Endometrium (tissue), 2 donors: ENCODE measurements around the gene ATP4A.
"Not testable (repeated sequence)": the region's sequence is repeated elsewhere in the genome, so short reads cannot be mapped to it uniquely, and the experiment has no call there.

ENCODE experiments used
- FAIRE-seq: peaks from 2 replicates; lab custom pipeline; 2012; peaks lifted over from hg19 to GRCh38; lab: Jason Lieb, UNC
- donor health status: control.
- donor health status: control.

Gene ATP4A

DNA sequence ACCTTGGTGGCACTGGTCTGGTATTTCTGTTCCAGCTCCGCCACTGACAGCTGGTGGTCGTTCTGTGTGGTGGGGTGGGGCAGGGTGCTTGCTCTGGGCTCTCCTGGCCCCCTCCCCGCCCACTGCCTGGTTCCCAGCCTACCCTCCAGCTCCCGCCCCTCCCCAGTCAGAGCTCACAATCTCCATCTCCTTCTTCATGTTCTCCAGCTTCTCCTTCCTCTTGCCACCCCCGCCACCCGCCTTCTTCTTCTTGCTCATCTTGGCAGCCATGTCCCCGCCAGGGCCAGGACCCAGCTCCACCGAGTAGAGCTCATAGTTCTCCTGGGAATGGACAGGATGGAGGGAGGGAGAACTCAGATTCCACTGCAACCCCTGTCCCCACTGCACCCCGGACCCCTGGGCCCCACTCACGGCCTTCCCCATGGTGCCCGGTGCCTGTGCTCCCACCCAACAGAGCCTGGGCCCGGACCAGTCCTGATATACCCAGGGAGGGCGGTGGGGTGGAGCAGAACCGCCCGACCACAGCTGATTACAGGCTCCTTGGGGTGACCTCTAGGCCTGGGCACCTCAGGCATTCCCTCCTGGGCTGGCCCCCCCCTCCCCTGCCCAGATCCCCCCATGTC is at the start of gene ATP4A:
Gene ATP4A, minus strand, starts transcription at position 452 of the 623 bp plus-strand sequence. Its CDS starts 29 bp downstream, at position 423.
- no peak for FAIRE-seq

DNA sequence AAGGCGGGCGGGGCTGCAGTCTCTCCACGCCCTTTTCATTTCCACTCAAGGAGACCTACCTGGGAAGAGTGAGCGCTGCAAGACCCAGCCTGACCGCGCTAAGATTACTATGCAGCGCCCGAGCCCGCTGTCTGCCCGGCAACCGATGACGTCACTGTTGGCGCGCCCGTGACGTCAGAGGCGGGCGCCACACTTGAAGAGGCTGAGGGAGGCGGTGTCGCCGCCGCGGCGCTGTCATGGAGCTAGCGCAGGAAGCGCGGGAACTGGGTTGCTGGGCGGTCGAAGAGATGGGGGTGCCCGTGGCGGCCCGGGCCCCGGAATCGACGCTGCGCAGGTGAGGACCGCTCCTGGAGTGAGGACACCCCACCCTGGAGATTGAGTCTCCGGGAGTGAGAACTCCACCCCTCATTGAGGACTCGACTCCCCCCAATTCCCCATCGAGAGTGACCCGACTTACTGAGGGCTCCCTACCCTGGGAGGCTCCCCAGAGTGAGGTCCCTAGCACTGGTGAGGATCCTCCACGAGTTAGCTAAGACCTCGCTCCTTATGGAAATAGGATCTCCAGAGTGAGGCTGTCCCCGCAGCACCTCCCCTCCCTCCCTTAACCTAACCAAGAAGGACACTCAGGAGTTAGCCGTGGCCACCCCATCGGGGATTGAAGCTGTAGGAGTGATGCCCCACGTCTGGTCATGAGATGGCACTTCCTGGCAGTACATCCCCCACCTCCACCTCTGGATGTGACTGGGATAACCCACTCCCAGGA is 49.3 kb upstream of the ATP4A start, which contains the start of gene HAUS5:
Gene HAUS5, plus strand, starts transcription at position 177 of the 763 bp plus-strand sequence. Its CDS starts 60 bp downstream, at position 237.
- peak; percentile 81 for FAIRE-seq

DNA sequence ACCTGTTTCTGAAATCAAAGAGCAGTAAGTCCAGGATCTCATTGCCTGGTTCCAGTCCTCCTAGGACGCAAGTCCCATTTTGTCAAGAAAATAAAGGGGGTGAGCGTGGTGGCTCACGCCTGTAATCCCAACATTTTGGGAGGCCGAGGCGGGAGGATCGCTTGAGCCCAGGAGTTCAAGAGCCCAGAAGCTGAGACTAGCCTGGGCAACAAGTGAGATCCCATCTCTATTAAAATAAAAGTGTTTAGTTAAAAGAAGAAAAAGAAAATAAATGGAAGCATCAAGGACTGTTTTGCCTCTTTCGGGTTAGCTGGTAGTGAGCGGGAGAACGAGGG is 48.7 kb upstream of the ATP4A start:
- no peak for FAIRE-seq

DNA sequence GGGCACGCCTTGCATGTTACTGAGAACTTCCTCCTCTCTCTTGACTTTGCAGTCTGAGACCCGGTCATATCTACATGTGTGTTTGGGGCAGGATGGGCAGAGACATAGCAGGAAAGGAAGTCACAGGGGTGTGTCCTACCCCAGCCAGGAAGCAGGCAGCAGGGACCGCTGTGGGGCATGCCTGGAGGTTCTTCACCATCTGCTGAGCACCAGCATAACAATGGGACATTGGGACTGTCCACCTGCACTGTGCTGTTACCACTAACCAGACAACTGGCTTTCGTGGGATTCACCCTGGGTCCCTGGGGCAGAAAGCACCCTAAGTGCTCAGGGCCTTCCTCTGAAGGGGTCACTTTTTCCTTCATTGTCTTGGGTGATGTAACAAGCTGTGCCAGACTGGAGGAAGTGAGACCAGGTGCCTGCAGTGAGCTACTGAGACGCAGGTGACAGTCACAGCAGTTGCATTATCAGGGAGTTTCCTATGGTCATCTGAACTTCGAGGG is 46.4 kb upstream of the ATP4A start:
- no peak for FAIRE-seq

DNA sequence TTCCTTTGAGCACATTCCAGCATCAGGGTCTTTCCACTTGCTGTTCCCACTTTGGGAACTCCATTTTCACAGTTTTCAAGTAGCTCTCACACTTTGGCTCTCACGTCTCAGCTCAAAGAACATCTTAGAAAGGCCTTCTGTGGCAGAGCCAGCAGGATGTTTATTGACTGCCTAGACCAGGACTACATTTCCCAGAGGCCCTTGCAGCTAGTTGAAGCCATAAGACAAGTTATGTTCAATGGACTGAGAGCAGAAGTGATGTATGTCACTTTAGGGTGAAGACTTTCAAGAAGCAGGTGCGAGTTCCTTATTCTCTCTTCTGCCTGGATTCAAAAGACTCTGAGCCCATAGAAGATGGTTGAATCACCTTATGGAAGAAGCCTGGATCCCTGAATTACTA is 44.8 kb upstream of the ATP4A start:
- no peak for FAIRE-seq

DNA sequence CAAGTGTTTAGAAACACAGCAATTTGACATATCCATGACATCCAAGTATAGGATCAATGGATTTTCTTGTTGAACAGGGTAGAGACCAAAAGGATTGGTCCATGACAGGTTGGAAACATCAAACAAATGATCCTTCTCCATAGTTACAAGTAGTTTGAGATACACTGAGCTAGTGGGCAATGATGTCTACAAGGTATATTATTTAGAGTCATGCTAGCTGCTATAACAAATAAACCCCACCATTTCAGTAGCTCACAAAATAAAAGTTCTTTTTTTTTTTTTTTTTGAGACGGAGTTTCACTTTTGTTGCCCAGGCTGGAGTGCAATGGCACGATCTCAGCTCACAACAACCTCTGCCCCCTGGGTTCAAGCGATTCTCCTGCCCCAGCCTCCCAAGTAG is 44.2 kb upstream of the ATP4A start:
- no peak for FAIRE-seq

DNA sequence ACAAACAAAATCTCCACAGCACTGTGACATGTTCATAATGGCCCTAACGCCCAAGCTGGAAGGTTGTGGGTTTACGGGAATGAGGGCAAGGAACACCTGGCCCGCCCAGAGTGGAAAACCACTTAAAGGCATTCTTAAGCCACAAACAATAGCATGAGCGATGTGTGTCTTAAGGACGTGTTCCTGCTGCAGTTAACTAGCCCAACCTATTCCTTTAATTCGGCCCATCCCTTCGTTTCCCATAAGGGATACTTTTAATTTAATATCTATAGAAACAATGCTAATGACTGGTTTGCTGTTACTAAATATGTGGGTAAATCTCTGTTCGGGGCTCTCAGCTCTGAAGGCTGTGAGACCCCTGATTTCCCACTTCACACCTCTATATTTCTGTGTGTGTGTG is 43.7 kb upstream of the ATP4A start:
- not testable (repeated sequence) for FAIRE-seq

DNA sequence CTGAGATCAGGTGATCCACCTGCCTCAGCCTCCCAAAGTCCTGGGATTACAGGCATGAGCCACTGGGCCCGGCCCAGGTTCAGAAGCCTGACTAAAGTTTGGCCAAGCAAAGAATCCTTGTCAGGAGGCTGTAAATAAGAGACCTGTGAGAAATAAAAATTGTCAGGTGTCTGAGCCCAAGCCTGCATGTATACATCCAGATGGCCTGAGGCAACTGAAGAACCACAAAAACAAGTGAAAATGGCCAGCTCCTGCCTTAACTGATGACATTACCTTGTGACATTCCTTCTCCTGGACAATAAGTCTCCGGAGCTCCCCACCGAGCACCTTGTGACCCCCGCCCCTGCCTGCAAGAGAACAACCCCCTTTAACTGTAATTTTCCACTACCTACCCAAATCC is 41.0 kb upstream of the ATP4A start:
- not testable (repeated sequence) for FAIRE-seq

DNA sequence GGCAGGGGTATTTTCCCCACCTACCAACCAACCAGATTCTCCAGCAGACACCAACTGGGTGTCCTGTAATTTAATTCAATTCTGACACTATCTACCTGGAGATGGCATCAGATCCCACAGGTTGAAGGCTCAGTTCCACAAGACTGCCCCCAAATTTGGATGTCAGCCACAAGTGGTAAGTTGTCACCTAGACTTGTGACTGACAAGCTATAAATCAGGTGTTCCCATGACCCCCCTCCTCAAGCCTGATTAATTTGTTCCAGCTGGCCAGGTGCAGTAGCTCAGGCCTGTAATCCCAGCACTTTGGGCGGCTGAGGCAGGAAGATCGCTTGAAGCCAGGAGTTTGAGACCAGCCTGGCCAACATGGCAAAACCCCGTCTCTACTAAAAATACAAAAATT is 38.5 kb upstream of the ATP4A start:
- no peak for FAIRE-seq

DNA sequence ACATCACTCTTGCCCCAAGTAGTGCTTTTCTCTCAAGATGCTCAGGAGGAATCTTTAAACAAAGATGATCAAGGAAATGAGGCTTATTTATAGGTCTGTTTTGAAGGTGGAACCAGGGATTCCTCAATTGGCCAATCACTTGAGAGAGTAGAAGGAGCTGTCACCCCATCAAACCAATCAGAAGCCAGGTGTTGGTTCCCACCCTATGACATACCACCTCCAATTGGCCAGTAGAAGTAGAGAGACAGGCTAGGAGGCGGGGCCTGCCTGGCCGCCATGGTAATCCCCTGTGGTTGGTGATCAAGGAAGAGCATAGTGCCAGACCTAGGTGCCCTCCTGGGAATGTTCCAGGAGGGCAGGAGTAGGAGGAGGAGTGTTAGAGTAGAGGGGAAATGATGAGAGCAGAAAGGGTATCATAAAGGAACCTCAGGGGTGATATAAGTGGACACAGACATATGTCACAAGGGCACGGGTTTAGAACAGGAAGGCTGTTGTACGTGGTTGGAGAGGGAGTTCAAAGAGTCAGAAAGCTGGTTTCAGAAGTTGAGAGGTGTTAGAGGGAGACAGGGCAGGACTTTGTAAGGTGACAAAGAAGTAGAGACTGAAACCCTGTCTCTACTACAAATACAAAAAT is 33.0 kb upstream of the ATP4A start:
- no peak for FAIRE-seq

DNA sequence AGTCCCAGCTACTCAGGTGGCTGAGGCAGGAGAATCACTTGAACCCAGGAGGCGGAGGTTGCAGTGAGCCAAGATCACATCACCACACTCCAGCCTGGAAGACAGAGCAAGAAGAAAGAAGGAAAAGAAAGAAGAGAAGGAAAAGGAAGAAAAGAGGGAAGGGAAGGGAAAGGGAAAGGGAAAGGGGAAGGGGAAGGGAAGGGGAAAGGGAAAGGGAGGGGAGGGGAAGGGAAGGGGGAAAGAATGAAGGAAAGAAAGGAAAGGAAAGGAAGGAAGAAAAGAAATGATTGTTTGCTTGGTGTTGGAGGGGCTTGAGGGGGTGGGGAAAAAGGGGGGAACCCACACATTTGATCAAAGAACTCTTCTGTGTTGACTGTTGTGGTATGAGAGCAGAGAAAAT is 32.5 kb upstream of the ATP4A start:
- FAIRE-seq, result no peak

DNA sequence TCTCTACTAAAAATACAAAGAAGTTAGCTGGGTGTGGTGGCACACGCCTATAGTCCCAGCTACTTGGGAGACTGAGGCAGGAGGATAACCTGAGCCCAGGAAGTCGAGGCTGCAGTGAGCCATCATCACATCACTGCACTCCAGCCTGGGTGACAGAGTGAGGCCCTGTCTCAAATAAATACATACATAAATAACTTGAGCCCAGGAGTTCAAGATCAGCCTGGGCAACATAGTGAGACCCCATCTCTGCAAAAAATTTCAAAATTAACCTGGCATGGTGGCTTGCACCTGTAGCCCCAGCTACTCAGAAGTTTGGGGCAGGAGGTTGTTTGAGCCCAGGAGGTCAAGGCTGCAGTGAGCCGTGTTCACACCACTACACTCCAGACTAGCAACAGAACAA is 31.6 kb upstream of the ATP4A start:
- not testable (repeated sequence) for FAIRE-seq

DNA sequence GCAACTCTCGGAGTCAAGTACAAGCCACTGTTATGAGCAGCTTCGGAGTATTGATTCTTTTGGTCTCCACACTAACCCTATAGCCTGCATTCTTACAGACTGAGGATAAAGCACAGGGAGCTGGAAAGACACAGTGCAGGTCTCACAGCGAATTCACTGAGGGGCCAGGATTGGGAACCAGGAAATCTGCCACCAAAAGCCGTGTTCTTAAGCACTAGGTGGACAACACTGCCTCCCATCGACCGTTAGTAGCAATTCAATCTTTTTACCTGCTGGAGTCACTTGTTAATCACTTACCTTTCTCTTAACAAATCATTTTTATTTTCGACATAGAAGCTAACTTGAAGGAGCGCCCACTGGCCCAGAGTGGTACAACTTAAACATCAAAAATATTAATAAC is 28.8 kb upstream of the ATP4A start:
- no peak for FAIRE-seq

DNA sequence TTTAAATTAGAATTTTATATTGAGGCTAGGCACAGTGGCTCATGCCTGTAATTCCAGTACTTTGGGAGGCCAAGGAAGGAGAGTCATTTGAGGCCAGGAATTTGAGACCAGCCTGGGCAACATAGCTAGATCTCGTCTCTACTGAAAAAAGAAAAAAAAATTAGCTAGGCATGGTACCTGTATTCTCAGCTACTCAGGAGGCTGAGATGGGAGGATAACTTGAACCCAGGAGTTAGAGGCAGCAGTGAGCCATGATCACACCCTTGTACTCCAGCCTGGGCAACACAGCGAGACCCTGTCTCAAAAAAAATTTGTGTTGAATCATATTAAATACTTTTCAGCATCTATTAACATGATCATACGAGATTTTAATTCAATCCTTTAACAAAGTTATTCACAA is 27.4 kb upstream of the ATP4A start:
- no peak for FAIRE-seq

DNA sequence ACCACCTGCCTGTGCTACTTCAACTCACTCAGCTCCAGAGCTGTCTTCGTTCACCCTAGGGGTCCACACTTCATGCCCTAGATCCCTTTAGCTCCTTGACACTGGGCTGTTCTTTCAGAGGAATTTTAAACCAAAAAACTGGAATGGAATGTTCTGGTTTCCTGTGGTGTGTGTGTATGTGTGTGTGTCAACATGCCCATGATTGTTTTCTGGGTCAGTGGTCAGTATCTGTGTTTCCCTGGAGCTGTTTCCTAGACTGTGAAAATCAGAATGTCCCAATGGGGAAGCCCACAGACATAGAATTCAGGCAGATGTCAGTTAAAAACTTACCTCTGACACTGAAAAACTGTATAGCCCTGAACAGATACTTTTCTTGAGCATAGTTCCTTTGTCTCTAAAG is 23.9 kb upstream of the ATP4A start:
- no peak for FAIRE-seq

DNA sequence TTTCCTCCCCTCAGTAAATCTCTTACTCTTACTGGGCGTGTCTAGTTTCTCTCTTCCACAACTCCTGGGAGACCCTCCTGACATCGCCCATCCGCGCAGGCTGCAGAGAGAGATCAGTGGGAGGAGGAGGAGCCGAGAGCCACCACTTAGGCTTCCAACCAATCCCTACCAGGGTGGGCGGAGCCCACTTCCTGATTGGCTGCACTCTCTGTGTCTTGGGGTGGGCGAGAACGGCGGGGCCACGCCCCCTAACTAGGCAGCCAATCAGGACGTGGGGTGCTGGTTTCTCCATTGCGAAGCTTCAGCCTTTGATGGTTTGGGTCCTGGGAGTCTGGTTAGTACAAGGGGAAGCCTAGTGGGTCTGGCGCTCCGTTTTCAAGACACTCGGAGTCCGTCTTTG is 22.4 kb upstream of the ATP4A start, which contains the start of gene PMIS2:
Gene PMIS2, plus strand, starts transcription at position 326 of the 400 bp plus-strand sequence. CDS start 87 bp downstream, outside the sequence.
- FAIRE-seq, result no peak

DNA sequence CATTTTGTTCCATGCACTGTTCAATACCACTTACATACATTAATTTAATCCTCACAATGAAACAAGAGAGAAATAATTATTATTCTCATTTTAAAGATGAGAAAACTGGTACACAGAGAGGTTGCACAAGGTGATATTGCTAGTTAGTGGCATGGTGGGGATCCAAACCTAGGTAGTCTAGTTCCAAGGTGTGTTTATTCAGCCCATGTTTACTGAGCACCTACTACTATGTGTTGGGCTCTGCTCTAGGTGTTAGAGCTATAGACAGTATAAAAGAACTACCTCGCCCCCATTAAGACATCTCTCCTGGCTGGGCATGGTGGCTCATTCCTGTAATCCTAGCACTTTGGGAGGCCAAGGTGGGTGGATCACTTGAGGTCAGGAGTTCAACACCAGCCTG is 19.3 kb upstream of the ATP4A start:
- FAIRE-seq, result no peak

DNA sequence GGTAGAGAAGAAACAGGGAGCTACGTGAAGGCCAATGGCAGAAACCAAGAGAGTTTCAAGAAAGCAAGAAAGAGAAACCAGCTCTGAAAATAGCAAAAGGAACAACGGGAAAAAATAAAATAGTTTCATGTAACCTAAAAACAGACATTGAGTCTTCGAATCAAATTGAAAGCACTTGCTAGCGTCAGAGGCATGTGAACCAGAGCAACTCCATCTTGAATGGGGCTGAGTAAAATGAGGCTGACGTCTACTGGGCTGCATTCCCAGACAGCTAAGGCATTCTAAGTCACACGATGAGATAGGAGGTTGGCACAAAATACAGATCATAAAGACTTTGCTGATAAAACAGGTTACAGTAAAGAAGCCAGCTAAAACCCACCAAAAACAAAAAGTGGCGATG is 15.2 kb upstream of the ATP4A start:
- no peak for FAIRE-seq

DNA sequence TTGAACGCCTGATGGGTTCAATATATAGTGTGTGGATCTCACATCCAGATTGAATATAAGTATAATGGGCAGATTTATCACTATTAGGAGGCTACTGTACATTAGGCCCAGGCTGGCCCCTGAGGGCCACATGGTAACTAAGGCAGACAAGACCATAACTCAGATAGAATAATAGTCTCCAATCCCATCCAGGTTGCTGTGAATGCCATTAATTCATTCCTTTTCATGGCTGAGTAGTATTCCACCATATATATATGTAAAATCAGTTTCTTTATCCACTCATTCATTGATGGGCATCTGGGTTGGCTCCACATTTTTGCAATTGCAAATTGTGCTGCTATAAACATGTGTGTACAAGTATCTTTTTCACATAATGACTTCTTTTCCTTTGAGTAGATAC is 14.5 kb upstream of the ATP4A start:
- no peak for FAIRE-seq

DNA sequence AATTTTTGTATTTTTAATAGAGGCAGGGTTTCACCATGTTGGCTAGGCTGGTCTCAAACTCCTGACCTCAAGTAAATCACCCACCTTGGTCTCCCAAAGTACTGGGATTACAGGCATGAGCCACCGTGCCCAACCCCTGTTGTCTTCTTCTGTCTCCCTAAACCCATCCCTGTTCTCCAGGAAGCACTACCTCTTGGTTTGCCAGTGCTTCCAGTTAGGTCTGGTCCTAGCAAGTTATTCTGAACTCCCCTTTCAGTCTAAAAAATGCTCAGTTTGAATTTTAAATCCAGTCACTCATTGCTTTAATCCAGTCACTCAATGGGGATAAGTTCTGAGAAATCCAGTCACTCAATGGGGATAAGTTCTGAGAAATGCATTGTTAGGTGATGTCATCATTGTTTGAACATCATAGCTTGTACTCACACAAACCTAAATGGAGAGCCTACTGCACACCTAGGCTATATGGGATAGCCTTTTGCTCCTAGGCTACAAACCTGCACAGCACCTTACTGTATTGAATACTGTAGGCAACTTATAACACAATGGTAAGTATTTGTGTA is 8.0 kb upstream of the ATP4A start:
- no peak for FAIRE-seq

DNA sequence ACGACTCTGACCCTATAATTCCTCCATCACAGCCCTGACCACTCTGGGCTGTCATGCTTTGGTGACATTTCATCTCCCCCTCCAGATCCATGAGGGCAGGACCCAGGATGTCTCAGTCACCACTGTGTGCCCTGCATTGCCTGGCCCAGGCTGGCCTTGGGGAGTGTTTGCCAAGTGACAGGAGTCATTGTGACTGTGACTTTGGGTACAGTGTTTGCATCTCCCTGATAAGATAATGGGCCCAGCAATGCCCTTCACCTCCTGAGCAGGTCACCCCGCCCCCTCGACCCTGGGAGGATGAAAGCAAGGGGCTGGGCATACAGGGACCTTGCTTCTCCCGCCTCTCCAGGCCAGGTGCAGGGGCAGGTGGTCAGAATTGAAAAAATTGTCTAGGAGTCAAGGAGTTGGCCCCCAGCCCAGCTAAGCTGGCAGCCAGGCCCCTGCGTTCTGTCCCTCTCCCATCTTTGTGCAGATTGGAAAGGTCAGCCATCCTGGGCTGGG is 5.9 kb upstream of the ATP4A start:
- no peak for FAIRE-seq

DNA sequence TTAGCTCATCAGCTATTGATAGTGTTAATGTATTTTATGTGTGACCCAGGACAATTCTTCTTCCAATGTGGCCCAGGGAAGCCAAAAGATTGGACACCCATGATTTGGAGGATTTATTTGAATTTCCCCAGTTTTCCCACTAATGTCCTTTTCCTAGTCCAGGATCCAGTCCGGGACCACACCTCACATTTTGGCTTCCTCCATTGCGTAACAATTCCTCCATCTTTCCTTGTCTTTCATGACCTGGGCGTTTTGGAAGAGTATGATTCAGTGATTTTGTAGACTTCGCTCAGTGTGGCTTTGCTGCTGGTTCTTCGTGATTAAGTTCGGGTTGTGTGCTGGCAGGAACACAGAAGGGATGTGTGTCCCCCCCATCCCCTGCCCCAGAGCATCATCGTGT is 3.3 kb upstream of the ATP4A start:
- no peak for FAIRE-seq
